Mesendoderm (in vitro differentiated cells): ENCODE measurements around the gene AXIN2.

Experiments used
- DNase-seq: peaks from one replicate; pipeline ENCODE4 v3.0.0; 2013
- H2AK5ac ChIP-seq: 2 replicates; pipeline ENCODE4 v1.6.1; 2013; ENCODE audit warnings: low read length, inconsistent platforms
- H2BK120ac ChIP-seq: 2 replicates; pipeline ENCODE4 v1.6.1; 2013; ENCODE audit warnings: low read depth, mild to moderate bottlenecking, low read length, moderate library complexity, mixed read lengths
- H2BK15ac ChIP-seq: replicated peaks from 2 replicates; pipeline ENCODE4 v1.6.1; 2013; ENCODE audit warnings: low read depth, mild to moderate bottlenecking, moderate library complexity
- H2BK5ac ChIP-seq: 2 replicates; pipeline ENCODE4 v1.6.1; 2013; ENCODE audit warnings: low read length, inconsistent platforms
- H3K18ac ChIP-seq: 2 replicates; pipeline ENCODE4 v1.6.1; 2013; ENCODE audit warnings: mild to moderate bottlenecking, low read length, mixed read lengths
- H3K23ac ChIP-seq: one replicate; pipeline ENCODE4 v1.6.1; 2013; ENCODE audit warnings: low read length
- H3K27ac ChIP-seq: 2 replicates; pipeline ENCODE4 v1.5.1; 2013; ENCODE audit warnings: low read depth, mild to moderate bottlenecking, inconsistent platforms, low read length, moderate library complexity
- H3K27me3 ChIP-seq: 2 replicates; pipeline ENCODE4 v1.6.1; 2013; ENCODE audit warnings: low read length, control low read depth, mild to moderate bottlenecking, inconsistent platforms; ENCODE audit not compliant: insufficient read depth, poor library complexity
- H3K36me3 ChIP-seq: 2 replicates; pipeline ENCODE4 v1.6.1; 2013; ENCODE audit warnings: low read length, inconsistent platforms; ENCODE audit not compliant: control insufficient read depth, insufficient read depth
- H3K4ac ChIP-seq: one replicate; pipeline ENCODE4 v1.6.1; 2013; ENCODE audit warnings: low read depth, mild to moderate bottlenecking, low read length, moderate library complexity
- H3K4me1 ChIP-seq: 2 replicates; pipeline ENCODE4 v1.6.1; 2013; ENCODE audit warnings: low read depth, low read length, inconsistent platforms; ENCODE audit not compliant: control insufficient read depth
- H3K4me2 ChIP-seq: 2 replicates; pipeline ENCODE4 v1.6.1; 2013; ENCODE audit warnings: low read length
- H3K4me3 ChIP-seq: 2 replicates; pipeline ENCODE4 v1.5.1; 2013; ENCODE audit warnings: mild to moderate bottlenecking, low read length
- H3K56ac ChIP-seq: one replicate; pipeline ENCODE4 v1.6.1; 2013; ENCODE audit warnings: low read length
- H3K79me1 ChIP-seq: 2 replicates; pipeline ENCODE4 v1.6.1; 2013; ENCODE audit warnings: low read length, inconsistent platforms
- H3K79me2 ChIP-seq: 2 replicates; pipeline ENCODE4 v1.6.1; 2013; ENCODE audit warnings: mild to moderate bottlenecking, low read length; ENCODE audit not compliant: control insufficient read depth, insufficient read depth
- H3K9ac ChIP-seq: 2 replicates; pipeline ENCODE4 v1.6.1; 2013; ENCODE audit warnings: low read length, inconsistent platforms
- H4K5ac ChIP-seq: one replicate; pipeline ENCODE4 v1.6.1; 2013; ENCODE audit warnings: low read length
- H4K8ac ChIP-seq: one replicate; pipeline ENCODE4 v1.6.1; 2013; ENCODE audit warnings: low read depth, mild to moderate bottlenecking, control low read depth, low read length, moderate library complexity
- WGBS: extraction: QIAGEN DNeasy Blood & Tissue Kit; methylation state at CpG from one replicate; pipeline ENCODE4 v1.1.7; 2013; ENCODE audit warnings: low lambda C conversion rate, missing lambda C conversion rate; ENCODE audit not compliant: insufficient coverage; ENCODE audit errors: extremely low coverage; 5-methylcytosine and 5-hydroxymethylcytosine counted together

The AXIN2 gene

GRCh38 chr17:65587534-65588180 is 26.2 kb upstream of the AXIN2 start:
- Histone ChIP-seq H3K4me3 (no peak overlapping the region), H3K27ac (no peak overlapping the region), H3K79me2 (no peaks in the 10 kb centered on the region), H2BK15ac (no peak overlapping the region), H3K4me2 (no peak overlapping the region), H2BK5ac (no peak overlapping the region), H3K27me3 (no peaks in the 10 kb centered on the region), H3K79me1 (no peaks in the 10 kb centered on the region), H4K5ac (no peak overlapping the region), H3K36me3 (no peaks in the 10 kb centered on the region), H4K8ac (no peak overlapping the region), H3K23ac (no peak overlapping the region), H2BK120ac (peak overlapping the region; percentile 39), H2AK5ac (peak overlapping the region; percentile 31), H3K56ac (no peak overlapping the region), H3K9ac (no peak overlapping the region), H3K4ac (peak overlapping the region; percentile 2), H3K4me1 (peaks cover 6% of the 10 kb centered on the region), H3K18ac (peak overlapping the region; percentile 34)
- WGBS: no CpG with 5 or more reads among the region's 10 CpGs
- DNase-seq: no peak

- Histone ChIP-seq H4K8ac (no peak overlapping the region), H2BK5ac (no peak overlapping the region), H2AK5ac (peak overlapping the region; percentile 41), H3K56ac (no peak overlapping the region), H3K4ac (no peak overlapping the region), H3K18ac (no peak overlapping the region), H3K36me3 (no peaks in the 10 kb centered on the region), H3K4me1 (peaks cover 5% of the 10 kb centered on the region), H4K5ac (no peak overlapping the region), H2BK120ac (no peak overlapping the region), H3K79me1 (no peaks in the 10 kb centered on the region), H3K4me2 (no peak overlapping the region), H3K79me2 (no peaks in the 10 kb centered on the region), H3K4me3 (no peak overlapping the region), H3K27ac (no peak overlapping the region), H3K27me3 (no peaks in the 10 kb centered on the region), H2BK15ac (no peak overlapping the region), H3K9ac (no peak overlapping the region), H3K23ac (no peak overlapping the region)
- DNase-seq: no peak
- no CpG with 5 or more reads among the region's 9 CpGs for WGBS
Measured at GRCh38 chr17:65586899-65587298, 25.5 kb upstream of the AXIN2 start.

- Histone ChIP-seq H3K56ac (no peak overlapping the region), H3K4me1 (peaks cover 5% of the 10 kb centered on the region), H3K4me2 (no peak overlapping the region), H4K5ac (no peak overlapping the region), H3K27ac (no peak overlapping the region), H3K9ac (no peak overlapping the region), H3K23ac (no peak overlapping the region), H2BK5ac (no peak overlapping the region), H2BK120ac (no peak overlapping the region), H3K79me2 (no peaks in the 10 kb centered on the region), H3K27me3 (no peaks in the 10 kb centered on the region), H3K4me3 (no peak overlapping the region), H2BK15ac (no peak overlapping the region), H3K4ac (no peak overlapping the region), H4K8ac (no peak overlapping the region), H3K79me1 (no peaks in the 10 kb centered on the region), H2AK5ac (no peak overlapping the region), H3K18ac (no peak overlapping the region), H3K36me3 (no peaks in the 10 kb centered on the region)
- DNase-seq: no peak
- WGBS: no CpG with 5 or more reads among the region's 12 CpGs
Measured at GRCh38 chr17:65584604-65585521, 23.4 kb upstream of the AXIN2 start.

- peaks cover 5% of the 10 kb centered on the region for H3K4me1 ChIP-seq
- no peak overlapping the region for H3K56ac ChIP-seq
- H3K36me3 ChIP-seq: no peaks in the 10 kb centered on the region
- H4K8ac ChIP-seq: no peak overlapping the region
- no peaks in the 10 kb centered on the region for H3K27me3 ChIP-seq
- no CpG with 5 or more reads among the region's 10 CpGs for WGBS
- no peak for DNase-seq
- H2BK5ac ChIP-seq: no peak overlapping the region
- no peaks in the 10 kb centered on the region for H3K79me2 ChIP-seq
- no peak overlapping the region for H3K27ac ChIP-seq
- H4K5ac ChIP-seq: no peak overlapping the region
- no peaks in the 10 kb centered on the region for H3K79me1 ChIP-seq
- no peak overlapping the region for H2BK120ac ChIP-seq
- no peak overlapping the region for H2AK5ac ChIP-seq
- H3K18ac ChIP-seq: no peak overlapping the region
- no peak overlapping the region for H3K23ac ChIP-seq
- H3K9ac ChIP-seq: no peak overlapping the region
- H3K4ac ChIP-seq: no peak overlapping the region
- H2BK15ac ChIP-seq: no peak overlapping the region
- no peak overlapping the region for H3K4me3 ChIP-seq
- no peak overlapping the region for H3K4me2 ChIP-seq
Measured at GRCh38 chr17:65583921-65584603, 22.6 kb upstream of the AXIN2 start.

- no peak overlapping the region for H2AK5ac ChIP-seq
- H2BK5ac ChIP-seq: peak overlapping the region; percentile 55
- no peak overlapping the region for H3K27ac ChIP-seq
- no peak overlapping the region for H4K5ac ChIP-seq
- no peak overlapping the region for H3K4ac ChIP-seq
- no peak overlapping the region for H3K9ac ChIP-seq
- H3K4me2 ChIP-seq: no peak overlapping the region
- H4K8ac ChIP-seq: no peak overlapping the region
- H3K56ac ChIP-seq: peak overlapping the region; percentile 70
- H3K4me3 ChIP-seq: no peak overlapping the region
- no peaks in the 10 kb centered on the region for H3K27me3 ChIP-seq
- no peaks in the 10 kb centered on the region for H3K36me3 ChIP-seq
- WGBS: no CpG with 5 or more reads among the region's 12 CpGs
- no peak overlapping the region for H3K23ac ChIP-seq
- no peaks in the 10 kb centered on the region for H3K79me2 ChIP-seq
- peak; percentile 98 for DNase-seq
- no peak overlapping the region for H3K18ac ChIP-seq
- no peak overlapping the region for H2BK15ac ChIP-seq
- H3K4me1 ChIP-seq: peaks cover 14% of the 10 kb centered on the region
- no peaks in the 10 kb centered on the region for H3K79me1 ChIP-seq
- no peak overlapping the region for H2BK120ac ChIP-seq
Measured at GRCh38 chr17:65576939-65577338, 15.5 kb upstream of the AXIN2 start.
